HG02588 (cell line): ENCODE data around the gene RAMP2.

Source experiments
- ATAC-seq: cut with Tn5 transposase; IDR thresholded peaks from one replicate; pipeline ENCODE4 v1.9.1; 2021; ENCODE audit warnings: mild to moderate bottlenecking, moderate library complexity; ENCODE audit not compliant: unreplicated experiment

Gene RAMP2

GRCh38 chr17:42791948-42792347 lies 30.9 kb downstream of the RAMP2 start:
- no peak for ATAC-seq

GRCh38 chr17:42792545-42792944 lies 31.5 kb downstream of the RAMP2 start:
- ATAC-seq: no peak

GRCh38 chr17:42795061-42795460 lies 34.0 kb downstream of the RAMP2 start:
- ATAC-seq: no peak

GRCh38 chr17:42795465-42795864 lies 34.4 kb downstream of the RAMP2 start:
- no peak for ATAC-seq

GRCh38 chr17:42796066-42796758 lies 35.2 kb downstream of the RAMP2 start:
- no peak for ATAC-seq

GRCh38 chr17:42797067-42798007 lies 36.3 kb downstream of the RAMP2 start:
- ATAC-seq: no peak

GRCh38 chr17:42798011-42798382 lies 37.0 kb downstream of the RAMP2 start:
- ATAC-seq: no peak

- peak; percentile 76 for ATAC-seq
These were observed 37.7 kb downstream of the RAMP2 start, which contains the start of the genes CNTD1 and COA3 for GRCh38 chr17:42798383-42799380. TSS of gene CNTD1 (plus strand) at chr17:42798861. CDS start at chr17:42799068, 207 bp downstream. TSS of gene COA3 (minus strand) at chr17:42798704. CDS start at chr17:42798681, 23 bp downstream.

- no peak for ATAC-seq
These were observed 42.3 kb downstream of the RAMP2 start for GRCh38 chr17:42803074-42803883.

GRCh38 chr17:42804918-42805367 lies 43.9 kb downstream of the RAMP2 start:
- ATAC-seq: no peak

GRCh38 chr17:42806249-42806648 lies 45.2 kb downstream of the RAMP2 start:
- no peak for ATAC-seq

- ATAC-seq: no peak
These were observed 48.2 kb downstream of the RAMP2 start for GRCh38 chr17:42809250-42809649.
